AG09309 (cell line): ENCODE results near the gene GDPD2.

Experiments used
- DNase-seq: peaks from one replicate; pipeline ENCODE4 v3.0.0-alpha.2; 2010; ENCODE audit warnings: low read depth
- H3K4me3 ChIP-seq: 2 replicates; pipeline ENCODE4 v1.5.1; 2011; ENCODE audit warnings: mild to moderate bottlenecking, low read depth, low read length, moderate library complexity; ENCODE audit not compliant: control insufficient read depth
- CTCF ChIP-seq: IDR thresholded peaks from 2 replicates; pipeline ENCODE4 v1.5.1; 2011; ENCODE audit warnings: mild to moderate bottlenecking, low read depth, low read length, inconsistent platforms; ENCODE audit not compliant: insufficient read depth, control insufficient read depth; ENCODE audit errors: missing control alignments

GDPD2 gene

GRCh38 chrX:70429759-70430158 is 6.6 kb downstream of the GDPD2 start:
- no peak overlapping the region for H3K4me3 ChIP-seq
- no peak for TF ChIP-seq CTCF
- no peak for DNase-seq

- H3K4me3 ChIP-seq: peak overlapping the region; percentile 65
- no peak for TF ChIP-seq CTCF
- DNase-seq: no peak
These were observed 10.1 kb downstream of the GDPD2 start for GRCh38 chrX:70432936-70433847.

GRCh38 chrX:70433848-70434351 is 10.8 kb downstream of the GDPD2 start:
- no peak for DNase-seq

GRCh38 chrX:70434352-70434866 is 11.3 kb downstream of the GDPD2 start:
- peak; percentile 17 for DNase-seq
- no peak for TF ChIP-seq CTCF

More at GRCh38 chrX:70433848-70434351, 10.8 kb downstream of the GDPD2 start:
- TF ChIP-seq CTCF: peak; percentile 75
- H3K4me3 ChIP-seq: peak overlapping the region; percentile 65

GRCh38 chrX:70434914-70435586 is 11.9 kb downstream of the GDPD2 start:
- TF ChIP-seq CTCF: no peak
- DNase-seq: no peak
- H3K4me3 ChIP-seq: peak overlapping the region; percentile 65

More at GRCh38 chrX:70434352-70434866, 11.3 kb downstream of the GDPD2 start:
- H3K4me3 ChIP-seq: peak overlapping the region; percentile 65

GRCh38 chrX:70436343-70436742 is 13.2 kb downstream of the GDPD2 start:
- H3K4me3 ChIP-seq: no peak overlapping the region
- no peak for DNase-seq

More at GRCh38 chrX:70436343-70436742, 13.2 kb downstream of the GDPD2 start:
- TF ChIP-seq CTCF: no peak
